HCT116 (cell line): ENCODE data around the gene GRIN1. TPM values are rescaled to one million over a fixed set of nuclear protein-coding genes. Genes with fewer than 3 reads are reported as not detected.

Experiments
- ATAC-seq: fragments of 200-7000 bp; cut with Tn5 transposase; 2 replicates; pipeline ENCODE4 v1.9.1; 2020; ENCODE audit warnings: mild to moderate bottlenecking, moderate library complexity
- BruUV-seq: library from RNA; stranded (reverse); fragments of 400-500 nt; replicated peaks from 2 replicates; lab custom pipeline; 2021; lab: Mats Ljungman, UMichigan
- CTCF ChIA-PET: fragments of 300-600 bp; sonication (Branson Sonifier 250); formaldehyde crosslinking; loops from one replicate; lab custom pipeline; 2021; ENCODE audit warnings: antibody characterized with exemption; lab: Charles Lee
- POLR2A ChIA-PET: fragments of 300-600, 350-600 bp; sonication (Branson Sonifier 250); formaldehyde crosslinking; loops from one replicate; lab custom pipeline; 2021; ENCODE audit warnings: antibody characterized with exemption; lab: Charles Lee
- RAD21 ChIA-PET, 2 experiments: fragments of 300-600 bp; sonication (Branson Sonifier 250); formaldehyde crosslinking; loops; one replicate each; lab custom pipeline; 2023; ENCODE audit warnings: low total read pairs in 2 of 2; ENCODE audit not compliant: uncharacterized antibody in 2 of 2, unreplicated experiment in 2 of 2, low non-redundant PET in 1 of 2; lab: Charles Lee
- DNase-seq: peaks from one replicate; pipeline ENCODE4 v3.0.0-alpha.2; 2010; ENCODE audit warnings: low read depth, low spot score
- H2AFZ ChIP-seq: fragments of 200-600 bp; shearing (Covaris generic), sonication (generic); 2 replicates; pipeline ENCODE4 v1.6.1; 2017; ENCODE audit warnings: low read depth, mixed run types, mixed read lengths, antibody characterized with exemption, low read length; ENCODE audit not compliant: poor library complexity, severe bottlenecking
- H3K27ac ChIP-seq: 2 replicates; pipeline ENCODE4 v1.5.1; 2012; ENCODE audit warnings: low read depth, low read length
- H3K27me3 ChIP-seq: fragments of 200-600 bp; sonication (generic); 2 replicates; pipeline ENCODE4 v1.6.1; 2016; ENCODE audit warnings: mixed run types, low read length, mixed read lengths; ENCODE audit not compliant: insufficient read depth
- H3K36me3 ChIP-seq, 2 experiments: fragments of 200-500 bp in 1 of 2; fragments of 200-600 bp in 1 of 2; sonication (Bioruptor generic) in 1 of 2; sonication (generic) in 1 of 2; 2 replicates each; pipeline versions ENCODE4 v1.5.1 to v1.6.1; 2014 to 2016; ENCODE audit warnings: low read length in 2 of 2, inconsistent platforms in 1 of 2, mixed read lengths in 1 of 2, mixed run types in 1 of 2; ENCODE audit not compliant: insufficient read depth in 2 of 2, control insufficient read depth in 1 of 2
- H3K4me1 ChIP-seq, 2 experiments: fragments of 200-600 bp in 1 of 2; sonication (generic) in 1 of 2; 2 replicates each; pipeline versions ENCODE4 v1.5.1 to v1.6.1; 2012 to 2017; ENCODE audit warnings: low read length in 2 of 2, inconsistent platforms in 1 of 2, mild to moderate bottlenecking in 1 of 2, mixed read lengths in 1 of 2, mixed run types in 1 of 2, moderate library complexity in 1 of 2; ENCODE audit not compliant: insufficient read depth in 2 of 2, control insufficient read depth in 1 of 2
- H3K4me2 ChIP-seq: fragments of 200-600 bp; sonication (generic); 2 replicates; pipeline ENCODE4 v1.6.1; 2017; ENCODE audit warnings: mixed run types, low read length, mixed read lengths
- H3K4me3 ChIP-seq, 2 experiments: fragments of 200-600 bp in 1 of 2; sonication (generic) in 1 of 2; replicated peaks in 1 of 2; 2 replicates each; pipeline ENCODE4 v1.5.1; 2011 to 2016; ENCODE audit warnings: low read length in 2 of 2, control low read depth in 1 of 2, low read depth in 1 of 2, mild to moderate bottlenecking in 1 of 2, mixed read lengths in 1 of 2, mixed run types in 1 of 2
- H3K79me2 ChIP-seq: fragments of 200-600 bp; sonication (generic); 2 replicates; pipeline ENCODE4 v1.6.1; 2017; ENCODE audit warnings: mild to moderate bottlenecking, mixed run types, low read length, moderate library complexity, mixed read lengths; ENCODE audit not compliant: insufficient read depth
- H3K9ac ChIP-seq: fragments of 200-600 bp; sonication (generic); 2 replicates; pipeline ENCODE4 v1.6.1; 2016; ENCODE audit warnings: low read length, mixed read lengths
- H3K9me2 ChIP-seq: fragments of 200-600 bp; sonication (generic), shearing (Covaris generic); 2 replicates; pipeline ENCODE4 v1.6.1; 2017; ENCODE audit warnings: mixed run types, mild to moderate bottlenecking, moderate library complexity; ENCODE audit not compliant: insufficient read depth
- H3K9me3 ChIP-seq, 2 experiments: fragments of 200-500 bp in 1 of 2; fragments of 200-600 bp in 1 of 2; sonication (Bioruptor generic) in 1 of 2; sonication (generic) in 1 of 2; 2 replicates each; pipeline ENCODE4 v1.6.1; 2014 to 2017; ENCODE audit warnings: low read length in 2 of 2, mixed read lengths in 2 of 2, inconsistent platforms in 1 of 2, low read depth in 1 of 2, mild to moderate bottlenecking in 1 of 2, mixed run types in 1 of 2, moderate library complexity in 1 of 2; ENCODE audit not compliant: control insufficient read depth in 1 of 2, insufficient read depth in 1 of 2
- H4K20me1 ChIP-seq: fragments of 200-600 bp; sonication (generic), shearing (Covaris generic); 2 replicates; pipeline ENCODE4 v1.6.1; 2017; ENCODE audit warnings: mixed run types, mild to moderate bottlenecking, moderate library complexity; ENCODE audit not compliant: insufficient read depth
- EGR1 ChIP-seq: IDR thresholded peaks from 2 replicates; pipeline ENCODE4 v1.6.1; 2012; ENCODE audit warnings: low read depth
- EZH2 ChIP-seq: fragments of 200-600 bp; sonication (generic); IDR thresholded peaks from 2 replicates; pipeline ENCODE4 v1.6.1; 2017; ENCODE audit warnings: antibody characterized with exemption, mixed run types
- EZH2phosphoT487 ChIP-seq: fragments of 200-600 bp; IDR thresholded peaks from 2 replicates; pipeline ENCODE4 v1.6.1; 2018; ENCODE audit warnings: antibody characterized with exemption, borderline replicate concordance
- SIN3A ChIP-seq: IDR thresholded peaks from 2 replicates; pipeline ENCODE4 v1.6.1; 2012; ENCODE audit warnings: low read depth
- SP1 ChIP-seq: IDR thresholded peaks from 2 replicates; pipeline ENCODE4 v1.6.1; 2012; ENCODE audit warnings: low read depth
- TCF7L2 ChIP-seq: IDR thresholded peaks from 2 replicates; pipeline ENCODE4 v1.7.0; 2011; ENCODE audit warnings: borderline replicate concordance, inconsistent platforms; ENCODE audit not compliant: insufficient read depth, insufficient read length; ENCODE audit errors: extremely low read depth
- intact Hi-C: fragments of 100-400 bp; cut with micrococcal nuclease; formaldehyde crosslinking; loops from 2 replicates; pipeline ENCODE4 v1.10.0; 2022
- total RNA-seq: library from RNA; stranded (reverse); gene quantifications from one replicate; pipeline ENCODE4 v1.2.1, GENCODE V29; 2021; ENCODE audit not compliant: unreplicated experiment
- TF ChIP-seq, protein P1 (sequence below): IDR thresholded peaks from 2 replicates; pipeline ENCODE4 v1.6.1; 2011; ENCODE audit warnings: mild to moderate bottlenecking, low read length, moderate library complexity; ENCODE audit not compliant: insufficient replicate concordance; ENCODE audit errors: extremely low read depth
- TF ChIP-seq, protein P2 (sequence below): IDR thresholded peaks from 2 replicates; pipeline ENCODE4 v1.6.1; 2012
- TF ChIP-seq, protein P3 (sequence below), 3 experiments: fragments of 200-600 bp in 1 of 3; sonication (generic) in 1 of 3; IDR thresholded peaks in 2 of 3; conservative IDR thresholded peaks in 1 of 3; 2 replicates each; pipeline ENCODE4 v1.5.1; 2012 to 2017; ENCODE audit warnings: low read depth in 2 of 3, low read length in 2 of 3, antibody characterized with exemption in 1 of 3, borderline replicate concordance in 1 of 3, control low read depth in 1 of 3, mild to moderate bottlenecking in 1 of 3, mixed read lengths in 1 of 3, mixed run types in 1 of 3, moderate library complexity in 1 of 3; ENCODE audit not compliant: insufficient read depth in 1 of 3
- TF ChIP-seq, protein P4 (sequence below): IDR thresholded peaks from 2 replicates; pipeline ENCODE4 v1.6.1; 2012

Gene GRIN1
- total RNA-seq, 1 experiment from 2014 or later: 23.1 TPM

DNA sequence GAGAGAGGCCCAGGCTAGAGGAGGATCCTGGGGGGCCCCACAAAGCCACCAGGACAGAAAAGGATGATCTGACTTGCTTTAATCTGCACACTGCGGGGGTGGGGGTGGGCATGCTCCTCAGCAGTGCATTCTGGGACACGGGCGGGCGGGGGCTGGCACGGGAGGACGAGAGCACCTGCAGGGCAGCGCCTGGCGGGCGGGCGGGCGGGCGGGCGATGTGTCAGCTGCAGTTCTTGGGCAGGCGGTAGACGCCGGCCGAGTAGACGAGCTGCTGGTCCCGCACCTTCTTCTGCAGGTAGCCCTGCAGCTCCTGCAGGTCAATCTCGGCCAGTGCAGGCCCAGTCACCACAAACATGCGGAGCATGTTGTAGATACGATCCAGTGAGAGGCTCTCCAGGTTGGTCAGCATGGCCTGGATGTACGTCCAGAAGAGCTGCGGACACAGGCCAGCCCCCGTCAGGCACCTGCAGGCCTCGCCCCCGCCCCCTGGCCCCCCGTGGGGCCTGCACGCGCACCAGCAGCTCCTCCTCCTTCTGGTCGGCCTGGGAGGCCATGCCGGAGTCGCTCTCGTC is 35.9 kb downstream of the GRIN1 start (continued):
- TF ChIP-seq, protein P1, sequence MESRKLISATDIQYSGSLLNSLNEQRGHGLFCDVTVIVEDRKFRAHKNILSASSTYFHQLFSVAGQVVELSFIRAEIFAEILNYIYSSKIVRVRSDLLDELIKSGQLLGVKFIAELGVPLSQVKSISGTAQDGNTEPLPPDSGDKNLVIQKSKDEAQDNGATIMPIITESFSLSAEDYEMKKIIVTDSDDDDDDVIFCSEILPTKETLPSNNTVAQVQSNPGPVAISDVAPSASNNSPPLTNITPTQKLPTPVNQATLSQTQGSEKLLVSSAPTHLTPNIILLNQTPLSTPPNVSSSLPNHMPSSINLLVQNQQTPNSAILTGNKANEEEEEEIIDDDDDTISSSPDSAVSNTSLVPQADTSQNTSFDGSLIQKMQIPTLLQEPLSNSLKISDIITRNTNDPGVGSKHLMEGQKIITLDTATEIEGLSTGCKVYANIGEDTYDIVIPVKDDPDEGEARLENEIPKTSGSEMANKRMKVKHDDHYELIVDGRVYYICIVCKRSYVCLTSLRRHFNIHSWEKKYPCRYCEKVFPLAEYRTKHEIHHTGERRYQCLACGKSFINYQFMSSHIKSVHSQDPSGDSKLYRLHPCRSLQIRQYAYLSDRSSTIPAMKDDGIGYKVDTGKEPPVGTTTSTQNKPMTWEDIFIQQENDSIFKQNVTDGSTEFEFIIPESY: no peak
- TF ChIP-seq, protein P2, sequence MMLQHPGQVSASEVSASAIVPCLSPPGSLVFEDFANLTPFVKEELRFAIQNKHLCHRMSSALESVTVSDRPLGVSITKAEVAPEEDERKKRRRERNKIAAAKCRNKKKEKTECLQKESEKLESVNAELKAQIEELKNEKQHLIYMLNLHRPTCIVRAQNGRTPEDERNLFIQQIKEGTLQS: no peak

DNA sequence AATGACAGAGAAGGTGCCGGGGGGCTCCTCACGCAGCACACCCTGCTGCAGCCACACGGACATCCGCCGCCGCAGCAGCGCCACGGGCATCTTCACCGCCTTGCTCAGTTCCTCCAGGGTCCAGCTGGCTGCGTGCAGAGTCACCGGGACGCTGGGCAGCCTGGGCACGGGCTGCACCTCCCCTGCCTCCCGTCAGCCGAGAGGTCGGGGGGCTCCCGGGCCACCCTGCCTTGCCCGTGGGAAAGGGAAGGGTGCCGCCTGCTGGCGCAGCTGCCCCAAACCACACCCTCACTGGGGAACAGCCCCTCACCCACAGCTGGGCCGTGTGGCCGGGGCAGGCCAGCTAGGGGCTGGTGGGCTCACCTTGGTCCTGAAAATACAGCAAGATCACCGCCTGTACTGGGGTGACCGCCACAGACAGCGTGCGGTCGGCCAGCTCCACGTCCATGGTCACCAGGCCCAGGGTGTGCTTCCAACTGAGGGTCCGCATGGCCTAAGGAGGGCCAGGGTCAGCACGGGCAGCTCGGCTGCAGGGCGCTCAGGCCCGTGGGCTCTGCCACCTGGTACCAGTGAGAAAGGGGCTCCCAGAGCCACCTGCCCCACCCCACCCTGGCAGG is 36.5 kb downstream of the GRIN1 start:
- H3K4me2 ChIP-seq: no peak overlapping the region
- H2AFZ ChIP-seq: no peak overlapping the region
- no TSS peak for BruUV-seq
- no peaks in the 10 kb centered on the region for H3K9me2 ChIP-seq
- ChIA-PET POLR2A (interaction anchor here (1.6 kb wide), 1 partner anchor 12 kb away, joined by 5 read pairs; no protein-coding TSS in a partner anchor), RAD21 (no interaction called here), CTCF (no interaction called here)
- no peaks in the 10 kb centered on the region for H3K79me2 ChIP-seq
- no peak overlapping the region for H3K4me3 ChIP-seq
- no peaks in the 10 kb centered on the region for H3K9me3 ChIP-seq
- H3K9ac ChIP-seq: no peak overlapping the region
- H3K4me1 ChIP-seq: peaks cover 0 to 17% of the 10 kb centered on the region in 2 experiments; a peak in 2 of 4 replicates
- H3K27ac ChIP-seq: no peak overlapping the region
- DNase-seq: no peak
- no peak for ATAC-seq
- no peaks in the 10 kb centered on the region for H4K20me1 ChIP-seq
- H3K27me3 ChIP-seq: no peaks in the 10 kb centered on the region
- H3K36me3 ChIP-seq: peaks cover 0 to 3% of the 10 kb centered on the region in 2 experiments; a peak in 2 of 4 replicates
- TF ChIP-seq, protein P1: no peak
- no peak for TF ChIP-seq SIN3A
- no peak for TF ChIP-seq EGR1
- TF ChIP-seq EZH2phosphoT487: no peak
- no peak for TF ChIP-seq TCF7L2
- TF ChIP-seq SP1: no peak
- TF ChIP-seq, protein P3, sequence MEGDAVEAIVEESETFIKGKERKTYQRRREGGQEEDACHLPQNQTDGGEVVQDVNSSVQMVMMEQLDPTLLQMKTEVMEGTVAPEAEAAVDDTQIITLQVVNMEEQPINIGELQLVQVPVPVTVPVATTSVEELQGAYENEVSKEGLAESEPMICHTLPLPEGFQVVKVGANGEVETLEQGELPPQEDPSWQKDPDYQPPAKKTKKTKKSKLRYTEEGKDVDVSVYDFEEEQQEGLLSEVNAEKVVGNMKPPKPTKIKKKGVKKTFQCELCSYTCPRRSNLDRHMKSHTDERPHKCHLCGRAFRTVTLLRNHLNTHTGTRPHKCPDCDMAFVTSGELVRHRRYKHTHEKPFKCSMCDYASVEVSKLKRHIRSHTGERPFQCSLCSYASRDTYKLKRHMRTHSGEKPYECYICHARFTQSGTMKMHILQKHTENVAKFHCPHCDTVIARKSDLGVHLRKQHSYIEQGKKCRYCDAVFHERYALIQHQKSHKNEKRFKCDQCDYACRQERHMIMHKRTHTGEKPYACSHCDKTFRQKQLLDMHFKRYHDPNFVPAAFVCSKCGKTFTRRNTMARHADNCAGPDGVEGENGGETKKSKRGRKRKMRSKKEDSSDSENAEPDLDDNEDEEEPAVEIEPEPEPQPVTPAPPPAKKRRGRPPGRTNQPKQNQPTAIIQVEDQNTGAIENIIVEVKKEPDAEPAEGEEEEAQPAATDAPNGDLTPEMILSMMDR (IDR thresholded peaks at IDR 0.05 in 2 of 3, conservative IDR thresholded peaks at IDR 0.05 in 1 of 3; ENCODE audit: borderline replicate concordance in 1 of 3, insufficient read depth in 1 of 3, low read depth in 2 of 3, low read length in 2 of 3): no peak
- TF ChIP-seq EZH2: no peak
- TF ChIP-seq, protein P4, sequence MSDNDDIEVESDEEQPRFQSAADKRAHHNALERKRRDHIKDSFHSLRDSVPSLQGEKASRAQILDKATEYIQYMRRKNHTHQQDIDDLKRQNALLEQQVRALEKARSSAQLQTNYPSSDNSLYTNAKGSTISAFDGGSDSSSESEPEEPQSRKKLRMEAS: no peak
- intact Hi-C loops: no loop called here
